ENCODE results near the gene SLC25A45. TPM values are rescaled to one million over a fixed set of nuclear protein-coding genes. Genes with fewer than 3 reads are reported as not detected.

Gene SLC25A45
- total RNA-seq, 4 donors from 2014 or later: 4.6 to 11.3 (median 5.9) TPM

DNA sequence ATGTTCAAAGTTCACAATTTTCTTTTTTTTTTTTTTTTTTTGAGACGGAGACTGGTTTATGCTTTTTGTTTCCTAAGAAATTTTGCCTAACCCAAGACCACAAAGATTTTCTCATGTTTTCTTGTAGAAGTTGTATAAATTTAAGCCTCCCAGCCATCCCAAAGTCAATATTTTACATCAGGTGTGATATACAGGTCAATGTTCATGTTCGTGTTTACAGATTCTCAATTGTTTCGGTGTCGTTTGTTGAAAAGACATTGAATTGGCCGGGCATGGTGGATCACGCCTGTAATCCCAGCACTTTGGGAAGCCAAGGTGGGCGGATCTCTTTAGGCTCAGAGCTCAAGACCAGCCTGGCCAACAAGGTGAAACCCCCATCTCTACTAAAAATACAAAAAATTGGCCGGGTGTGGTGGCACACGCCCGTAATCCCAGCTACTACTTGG is 19.4 kb upstream of the SLC25A45 start:
- WGBS: 91% methylated on average over 10 of the region's 10 CpGs
- DNase-seq (ENCODE audit: extremely low spot score): no peak
- TF ChIP-seq POLR2A (IDR thresholded peaks at IDR 0.05; ENCODE audit: low read depth) (no peak), POLR2AphosphoS5 (IDR thresholded peaks at IDR 0.05) (no peak), EP300 (IDR thresholded peaks at IDR 0.05) (no peak)
- TF ChIP-seq, protein P1, sequence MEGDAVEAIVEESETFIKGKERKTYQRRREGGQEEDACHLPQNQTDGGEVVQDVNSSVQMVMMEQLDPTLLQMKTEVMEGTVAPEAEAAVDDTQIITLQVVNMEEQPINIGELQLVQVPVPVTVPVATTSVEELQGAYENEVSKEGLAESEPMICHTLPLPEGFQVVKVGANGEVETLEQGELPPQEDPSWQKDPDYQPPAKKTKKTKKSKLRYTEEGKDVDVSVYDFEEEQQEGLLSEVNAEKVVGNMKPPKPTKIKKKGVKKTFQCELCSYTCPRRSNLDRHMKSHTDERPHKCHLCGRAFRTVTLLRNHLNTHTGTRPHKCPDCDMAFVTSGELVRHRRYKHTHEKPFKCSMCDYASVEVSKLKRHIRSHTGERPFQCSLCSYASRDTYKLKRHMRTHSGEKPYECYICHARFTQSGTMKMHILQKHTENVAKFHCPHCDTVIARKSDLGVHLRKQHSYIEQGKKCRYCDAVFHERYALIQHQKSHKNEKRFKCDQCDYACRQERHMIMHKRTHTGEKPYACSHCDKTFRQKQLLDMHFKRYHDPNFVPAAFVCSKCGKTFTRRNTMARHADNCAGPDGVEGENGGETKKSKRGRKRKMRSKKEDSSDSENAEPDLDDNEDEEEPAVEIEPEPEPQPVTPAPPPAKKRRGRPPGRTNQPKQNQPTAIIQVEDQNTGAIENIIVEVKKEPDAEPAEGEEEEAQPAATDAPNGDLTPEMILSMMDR (IDR thresholded peaks at IDR 0.05): no peak

DNA sequence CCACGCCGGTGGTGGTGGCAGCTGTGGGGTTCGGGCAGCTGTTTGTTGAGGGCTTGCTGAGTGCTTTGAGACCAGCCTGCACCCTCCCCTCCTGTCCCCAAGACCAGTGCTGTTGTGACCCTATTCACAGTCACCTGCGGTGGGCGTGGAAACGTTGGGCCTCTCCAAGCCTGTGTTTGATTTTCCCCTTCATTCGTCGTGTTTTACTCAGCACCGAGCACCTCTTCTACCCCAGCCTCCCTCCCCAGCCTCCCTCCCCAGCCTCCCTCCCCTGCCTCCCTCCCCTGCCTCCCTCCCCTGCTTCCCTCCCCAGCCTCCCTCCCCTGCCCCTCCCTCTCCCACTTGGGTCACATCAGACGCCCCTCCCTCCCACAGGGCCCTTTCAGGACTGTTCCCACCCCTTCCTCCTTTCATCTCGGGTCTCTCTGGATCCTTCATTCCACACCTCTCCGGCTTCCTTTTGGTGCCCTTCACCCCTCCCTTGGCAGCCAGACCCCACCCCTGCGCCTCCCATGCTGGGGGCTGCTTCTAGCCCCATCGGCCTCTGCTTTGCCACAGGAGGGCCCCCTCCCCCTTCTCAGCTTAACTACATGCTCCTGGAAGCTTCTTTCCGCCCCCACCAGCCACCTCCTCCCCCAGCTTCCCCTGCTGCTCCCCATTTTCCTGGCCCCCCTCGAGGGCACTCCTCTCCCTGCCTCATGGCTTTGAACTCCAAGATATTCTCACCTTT is 18.8 kb upstream of the SLC25A45 start:
- TF ChIP-seq, protein P1 (IDR thresholded peaks at IDR 0.05): no peak
- no peak for TF ChIP-seq EP300 (IDR thresholded peaks at IDR 0.05)
- no peak for TF ChIP-seq POLR2A (IDR thresholded peaks at IDR 0.05; ENCODE audit: low read depth)
- TF ChIP-seq POLR2AphosphoS5 (IDR thresholded peaks at IDR 0.05): no peak
- Histone ChIP-seq H3K4me1 (peaks cover 6 to 16% (median 11%) of the 10 kb centered on the region in 4 donors), H3K27me3 (no peaks in the 10 kb centered on the region), H3K9me3 (no peaks in the 10 kb centered on the region), H3K4me3 (no peak overlapping the region), H3K27ac (replicated peaks in 1 of 4) (no peak overlapping the region), H3K36me3 (peaks cover 56 to 100% (median 86%) of the 10 kb centered on the region in 4 donors)
- DNase-seq (ENCODE audit: extremely low spot score): no peak
- intact Hi-C loops (cut with DNase I): no loop called here
- 71% methylated on average over 13 of the region's 16 CpGs for WGBS

More for the DNA sequence above, 19.4 kb upstream of the SLC25A45 start:
- Histone ChIP-seq H3K4me3 (no peak overlapping the region), H3K9me3 (no peaks in the 10 kb centered on the region), H3K27ac (replicated peaks in 1 of 4) (no peak overlapping the region), H3K4me1 (peaks cover 6 to 16% (median 11%) of the 10 kb centered on the region in 4 donors), H3K36me3 (peaks cover 51 to 100% (median 86%) of the 10 kb centered on the region in 4 donors), H3K27me3 (no peaks in the 10 kb centered on the region)
- intact Hi-C loops (cut with DNase I): no loop called here

DNA sequence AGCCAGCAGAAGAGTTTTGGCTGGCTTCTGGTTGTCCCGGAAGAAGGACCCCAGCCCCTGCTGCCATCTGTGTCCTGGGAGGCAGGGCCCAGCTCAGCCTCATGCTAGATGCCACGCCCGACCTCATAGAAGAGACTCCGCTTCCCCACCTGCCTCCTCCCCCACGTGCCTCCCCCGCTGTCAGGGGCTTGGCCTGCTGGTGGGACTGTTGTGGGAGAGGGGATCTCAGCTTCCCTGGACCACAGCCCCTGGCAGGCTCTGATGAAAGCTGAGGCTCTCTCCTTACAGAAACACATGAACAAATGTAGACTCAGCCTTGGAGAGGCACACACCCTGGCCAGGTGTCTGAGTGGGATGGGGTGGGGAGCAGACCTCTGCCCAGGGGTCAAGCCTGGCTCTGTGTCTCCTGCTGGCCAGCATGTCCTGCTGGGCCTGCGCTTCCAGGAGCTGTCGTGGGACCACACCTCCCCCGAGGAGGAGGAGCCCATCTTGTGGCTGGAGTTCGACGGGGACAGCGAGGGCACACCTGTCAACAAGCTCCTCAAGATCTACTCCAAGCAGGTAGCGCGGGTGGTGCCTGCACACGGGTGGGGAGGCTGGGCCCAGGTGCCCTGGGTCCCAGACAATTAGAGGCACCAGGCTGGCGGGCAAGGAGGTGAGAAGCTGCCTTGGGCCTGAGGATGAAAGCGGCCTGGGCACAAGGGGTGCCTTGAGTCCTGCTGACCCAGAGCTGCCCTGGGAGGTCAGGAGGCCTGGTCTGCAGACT is 18.0 kb upstream of the SLC25A45 start:
- TF ChIP-seq POLR2A (IDR thresholded peaks at IDR 0.05; ENCODE audit: low read depth): no peak
- no peak for TF ChIP-seq EP300 (IDR thresholded peaks at IDR 0.05)
- no peak for TF ChIP-seq POLR2AphosphoS5 (IDR thresholded peaks at IDR 0.05)
- TF ChIP-seq, protein P1 (IDR thresholded peaks at IDR 0.05): no peak

DNA sequence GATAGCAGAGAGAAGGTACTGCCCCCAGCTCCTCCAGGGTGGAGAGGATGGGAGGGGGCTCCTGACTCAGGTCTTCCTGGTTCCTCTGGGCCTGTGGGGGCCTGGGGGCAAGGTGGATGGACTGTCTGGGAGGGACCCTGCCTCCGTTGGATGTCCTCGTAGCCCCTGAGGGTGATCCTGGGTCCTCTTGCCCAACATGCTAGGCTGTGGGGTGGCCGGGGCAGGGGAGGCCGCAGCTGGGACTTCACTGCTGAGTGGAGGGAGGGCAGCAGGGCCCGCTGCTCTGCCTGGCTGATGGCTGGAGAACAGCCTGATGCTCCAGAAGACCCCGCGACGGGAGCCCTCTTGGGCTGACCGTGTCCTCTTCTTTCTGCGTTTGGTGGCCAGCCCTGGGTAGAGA is 17.4 kb upstream of the SLC25A45 start:
- Histone ChIP-seq H3K36me3 (peaks cover 51 to 100% (median 86%) of the 10 kb centered on the region in 4 donors), H3K27me3 (no peaks in the 10 kb centered on the region), H3K9me3 (no peaks in the 10 kb centered on the region), H3K4me3 (no peak overlapping the region), H3K27ac (replicated peaks in 1 of 4) (no peak overlapping the region), H3K4me1 (peaks cover 3 to 15% (median 11%) of the 10 kb centered on the region in 4 donors)
- no peak for DNase-seq (ENCODE audit: extremely low spot score)
- intact Hi-C loops (cut with DNase I): no loop called here
- WGBS: no CpG with 5 or more reads among the region's 10 CpGs
- TF ChIP-seq POLR2AphosphoS5 (IDR thresholded peaks at IDR 0.05) (no peak), EP300 (IDR thresholded peaks at IDR 0.05) (no peak), POLR2A (IDR thresholded peaks at IDR 0.05; ENCODE audit: low read depth) (no peak)
- TF ChIP-seq, protein P1 (IDR thresholded peaks at IDR 0.05): no peak

More for the DNA sequence above, 18.0 kb upstream of the SLC25A45 start:
- intact Hi-C loops (cut with DNase I): no loop called here
- no peak overlapping the region for H3K27ac ChIP-seq (replicated peaks in 1 of 4)
- no peaks in the 10 kb centered on the region for H3K27me3 ChIP-seq
- peaks cover 6 to 16% (median 11%) of the 10 kb centered on the region in 4 donors for H3K4me1 ChIP-seq
- no peak for DNase-seq (ENCODE audit: extremely low spot score)
- no peak overlapping the region for H3K4me3 ChIP-seq
- 85% methylated on average over 13 of the region's 17 CpGs for WGBS
- peaks cover 57 to 100% (median 86%) of the 10 kb centered on the region in 4 donors for H3K36me3 ChIP-seq
- no peaks in the 10 kb centered on the region for H3K9me3 ChIP-seq
